GM21723 (cell line): ENCODE results near the gene LDAH.

Experiments used
- ATAC-seq: cut with Tn5 transposase; IDR thresholded peaks from one replicate; pipeline ENCODE4 v1.9.1; 2021; ENCODE audit warnings: mild to moderate bottlenecking, moderate library complexity; ENCODE audit not compliant: unreplicated experiment

LDAH gene

DNA sequence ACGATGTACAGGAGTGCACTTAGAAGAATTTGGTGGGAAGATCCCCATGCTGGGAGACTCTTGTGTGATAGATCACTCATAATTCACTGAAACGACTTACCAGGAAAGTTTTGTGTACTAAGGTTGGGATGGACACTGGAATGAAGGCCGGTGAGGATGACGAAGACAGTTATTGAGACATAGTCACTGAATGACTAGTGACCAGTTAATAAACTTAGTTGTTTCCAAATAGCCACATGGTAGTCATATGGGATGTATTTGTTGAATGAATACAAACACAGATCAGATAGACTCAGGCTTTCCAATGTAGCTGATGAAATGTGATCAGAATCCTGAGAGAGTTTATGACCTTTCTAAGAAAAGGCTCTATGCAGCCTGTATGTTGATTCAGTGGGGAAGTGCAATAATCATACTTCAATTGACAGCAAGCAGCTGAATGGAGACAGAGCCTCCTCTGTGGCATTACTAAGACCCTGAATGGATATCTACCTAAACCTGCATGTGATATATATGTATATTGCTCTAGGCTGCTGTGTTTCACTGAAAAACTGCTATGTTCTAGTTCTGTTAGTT lies 135.6 kb downstream of the LDAH start:
- no peak for ATAC-seq

DNA sequence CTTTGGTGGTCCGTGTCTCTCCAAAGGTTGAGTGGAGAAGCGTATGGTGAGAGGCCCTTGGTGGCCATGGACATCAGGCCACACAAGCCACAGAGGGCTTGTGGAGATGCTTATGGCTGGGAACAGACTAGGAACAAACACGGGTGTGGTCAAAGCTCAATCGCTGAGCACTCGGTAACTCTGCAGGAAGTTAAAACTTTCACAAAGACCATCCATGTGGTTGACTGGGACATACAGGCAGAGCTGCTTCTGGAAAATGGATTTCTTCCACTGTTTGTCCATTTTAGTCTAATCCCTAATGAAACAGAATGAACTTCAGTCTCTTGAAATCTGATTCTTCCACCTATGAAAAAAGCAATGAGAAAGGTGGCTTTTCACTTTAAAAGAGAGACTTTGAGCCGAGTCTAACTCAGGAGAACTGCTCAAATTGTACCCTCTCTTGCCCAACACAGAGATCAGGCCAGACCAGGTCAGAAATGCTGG lies 138.3 kb downstream of the LDAH start:
- ATAC-seq, result no peak

DNA sequence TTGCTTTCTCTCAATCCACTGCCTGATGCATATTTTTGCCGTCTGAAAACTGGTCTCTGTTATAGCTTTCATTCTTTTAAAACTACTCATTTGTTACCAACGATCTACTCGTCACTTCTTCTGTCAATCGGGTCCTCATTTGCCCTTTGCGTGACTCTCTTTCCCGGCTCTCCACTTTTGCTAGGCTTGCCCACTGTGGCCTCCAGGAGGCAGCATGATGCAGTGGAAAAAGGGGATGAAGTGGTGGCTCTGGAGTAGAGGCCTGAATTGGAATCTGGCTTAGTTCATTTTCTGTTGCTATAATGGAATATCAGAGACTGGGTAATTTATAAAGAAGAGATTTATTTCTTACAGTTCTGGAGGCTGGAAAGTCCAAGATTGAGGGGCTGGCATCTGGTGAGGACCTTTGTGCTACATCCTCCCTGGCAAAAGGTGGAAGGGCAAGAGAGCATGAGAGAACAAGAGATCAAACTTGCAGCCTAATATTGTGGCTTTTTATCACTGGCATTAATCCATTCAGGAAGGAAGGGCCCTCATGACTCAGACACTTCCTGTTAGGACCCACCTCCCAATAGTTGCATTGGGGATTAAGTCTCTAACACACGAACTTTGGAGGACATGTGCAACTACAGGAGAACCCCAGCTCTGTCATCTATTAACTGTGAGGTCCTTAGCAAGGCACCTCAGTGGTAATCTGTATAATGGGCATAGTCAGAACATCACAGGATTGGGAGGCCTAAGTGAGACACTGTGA lies 140.6 kb downstream of the LDAH start:
- ATAC-seq, result no peak

DNA sequence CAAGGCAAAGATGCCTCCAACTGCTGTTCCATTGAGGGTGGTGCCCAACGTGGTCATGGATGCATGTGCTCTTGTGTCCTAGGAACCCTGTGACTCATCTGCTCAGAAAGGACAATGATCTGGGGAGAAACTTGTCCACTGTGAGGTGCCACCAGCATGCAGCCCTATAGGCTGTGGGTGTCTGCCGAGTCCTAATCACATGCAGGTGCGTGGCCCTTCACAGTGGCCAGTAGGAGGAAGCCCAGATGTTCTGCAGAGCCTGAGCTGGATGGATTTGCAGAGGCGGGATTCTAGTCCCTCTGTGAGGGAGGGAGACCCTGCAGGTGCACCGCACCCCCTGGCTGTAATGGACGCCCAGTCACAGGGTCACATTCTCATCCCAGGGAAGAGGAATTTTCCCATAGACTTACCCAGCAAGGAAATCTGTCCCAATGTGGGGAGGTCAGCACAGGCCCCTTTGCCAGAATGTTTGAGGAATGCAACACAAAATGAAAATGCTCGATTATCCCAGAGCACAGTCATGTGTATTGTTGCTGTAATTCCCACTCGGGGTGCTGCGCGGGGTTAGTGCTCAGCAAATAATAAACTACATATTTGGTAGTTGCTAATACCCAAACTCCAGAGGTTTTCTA lies 142.0 kb downstream of the LDAH start:
- no peak for ATAC-seq

DNA sequence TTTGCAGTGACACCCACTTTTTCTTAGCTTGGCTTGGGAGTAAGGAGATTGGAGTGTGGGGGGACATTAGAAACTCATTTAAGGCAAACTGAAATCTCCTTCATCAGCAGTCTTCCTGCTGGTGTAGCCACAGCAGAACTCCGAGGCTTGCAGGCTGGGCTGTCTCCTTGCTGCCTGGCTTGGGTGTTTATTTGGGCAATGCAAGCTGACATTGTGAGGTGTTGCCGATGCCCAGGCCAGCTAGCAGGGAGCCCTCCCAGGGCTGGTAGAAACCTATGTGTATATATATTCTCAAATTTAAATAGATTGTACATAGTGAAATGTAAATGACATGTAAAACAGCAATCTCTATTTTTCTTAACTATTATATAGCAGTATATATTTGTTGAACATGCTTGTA lies 144.1 kb downstream of the LDAH start:
- ATAC-seq, result no peak

DNA sequence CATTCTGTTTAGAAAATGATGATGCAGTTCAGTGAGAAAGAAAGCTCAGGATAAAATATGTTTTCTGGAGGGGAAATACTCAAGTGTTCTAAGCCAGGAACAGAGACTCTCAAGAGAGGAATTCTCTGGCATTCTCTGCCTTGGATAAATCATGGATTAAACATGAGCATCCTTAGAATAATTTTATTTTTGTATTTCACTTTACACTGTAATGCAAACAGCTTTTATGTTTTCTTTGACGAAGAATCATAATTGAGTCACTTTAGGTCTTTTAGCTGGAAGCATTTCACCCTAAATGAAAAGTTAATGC lies 144.9 kb downstream of the LDAH start:
- no peak for ATAC-seq

DNA sequence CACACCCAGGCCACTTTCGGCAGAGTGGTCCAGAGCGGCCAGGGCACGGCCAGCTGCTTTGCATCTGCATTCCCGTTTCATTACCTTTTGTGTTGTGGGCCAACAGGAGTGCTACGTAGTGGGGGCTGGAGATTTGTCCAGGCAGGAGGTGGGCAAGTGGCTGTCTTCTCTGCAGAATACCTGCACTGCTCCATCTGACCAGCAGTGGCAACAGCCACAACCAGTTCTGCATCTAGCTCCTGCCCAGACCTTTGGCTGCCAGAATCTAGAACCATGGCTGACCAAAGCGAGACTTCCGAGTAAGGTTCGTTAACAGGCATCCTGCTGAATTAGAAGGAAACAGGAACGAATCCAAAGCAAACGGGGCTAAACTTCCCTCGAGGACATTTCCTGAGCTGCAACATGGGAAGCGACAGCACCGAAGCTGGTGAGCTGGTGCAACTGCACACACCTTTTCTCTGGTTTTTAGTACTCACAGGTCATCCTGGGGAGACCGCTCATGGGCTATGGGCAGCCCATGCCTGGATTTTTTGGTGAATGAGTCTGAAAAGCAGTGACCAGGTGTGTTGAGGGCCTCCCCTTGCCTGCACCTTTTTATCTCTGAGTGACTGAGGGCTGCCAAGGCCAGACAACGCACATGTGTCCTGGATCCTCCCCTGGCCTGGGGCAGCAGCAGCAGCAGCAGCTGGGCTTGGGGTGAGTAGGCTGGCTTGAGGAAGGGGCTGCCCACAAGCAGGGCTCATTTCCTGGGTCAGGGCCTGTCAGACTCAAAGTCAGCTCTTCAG lies 145.4 kb downstream of the LDAH start:
- peak; percentile 32 for ATAC-seq

DNA sequence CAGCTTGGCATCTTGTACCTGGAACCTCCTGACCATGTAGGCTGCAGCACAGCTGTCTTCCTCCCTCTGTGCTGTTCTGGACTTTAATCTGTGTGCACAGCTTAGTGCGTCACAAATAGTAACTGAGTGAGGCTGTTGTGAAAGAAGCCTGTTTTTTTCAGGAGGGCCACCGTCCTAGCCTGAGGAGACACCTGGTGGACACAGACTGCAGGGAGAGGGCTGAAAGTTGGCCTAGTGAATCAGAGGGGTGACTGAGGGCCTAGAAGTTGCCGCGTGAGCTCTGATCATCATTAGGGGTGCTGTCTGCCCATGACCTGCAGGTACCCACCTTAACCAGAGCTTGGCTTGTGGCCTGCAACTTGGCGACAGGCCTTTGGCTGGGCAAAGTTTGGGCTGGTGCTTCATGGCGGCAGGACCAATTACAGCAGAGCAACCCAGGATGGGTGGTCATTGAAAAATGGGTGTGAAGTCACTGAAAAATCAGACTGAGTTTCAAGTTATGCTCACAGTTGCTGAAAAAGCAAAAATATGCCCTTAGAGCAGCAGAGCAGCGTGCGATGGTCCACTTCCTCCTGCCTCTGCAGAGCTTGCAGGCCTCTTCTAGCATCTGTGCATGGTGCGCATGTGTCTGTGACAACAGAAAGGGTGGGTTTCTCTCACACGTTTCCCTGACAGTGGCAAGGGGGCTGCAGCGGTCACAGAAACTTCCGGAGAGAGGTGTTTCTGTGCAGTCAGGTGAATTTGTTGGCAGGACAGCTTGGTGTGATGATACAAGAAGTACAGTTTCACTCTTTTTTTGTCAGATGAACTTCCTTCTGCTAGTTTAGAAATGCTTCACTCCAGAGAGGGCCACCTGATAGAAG lies 146.3 kb downstream of the LDAH start:
- ATAC-seq, result peak; percentile 85

DNA sequence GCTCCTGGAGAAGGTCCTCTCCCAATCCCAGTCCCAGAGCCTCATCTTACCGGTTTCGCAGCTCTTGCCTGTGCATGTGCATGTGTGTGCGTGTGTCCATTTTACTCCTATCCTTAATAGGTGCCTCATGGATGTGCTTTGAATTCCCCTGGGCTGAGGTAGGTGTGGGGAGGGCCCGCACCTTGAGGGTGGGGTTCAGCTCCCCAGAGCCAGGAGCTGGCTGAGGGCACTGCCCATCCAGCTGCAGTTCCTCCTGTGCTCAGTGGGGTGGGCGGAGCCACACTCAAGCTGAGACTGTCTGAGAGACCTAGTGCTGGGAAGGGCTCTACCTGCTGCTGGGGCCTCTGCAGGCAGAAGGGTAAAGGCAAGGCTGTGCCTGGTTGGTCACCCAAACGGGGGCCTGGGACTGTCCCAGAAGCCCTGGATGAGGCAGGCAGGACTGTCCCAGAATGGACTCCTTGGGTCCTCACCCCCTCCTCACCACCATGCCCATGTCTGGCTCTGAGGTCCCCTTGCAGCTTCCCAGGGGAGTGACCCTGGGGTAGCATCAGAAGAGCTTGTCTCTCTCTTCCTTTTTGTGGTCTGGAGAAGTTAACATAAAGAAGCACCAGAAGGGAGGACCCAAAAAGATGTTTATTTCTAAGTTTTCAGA lies 147.1 kb downstream of the LDAH start:
- peak; percentile 46 for ATAC-seq

DNA sequence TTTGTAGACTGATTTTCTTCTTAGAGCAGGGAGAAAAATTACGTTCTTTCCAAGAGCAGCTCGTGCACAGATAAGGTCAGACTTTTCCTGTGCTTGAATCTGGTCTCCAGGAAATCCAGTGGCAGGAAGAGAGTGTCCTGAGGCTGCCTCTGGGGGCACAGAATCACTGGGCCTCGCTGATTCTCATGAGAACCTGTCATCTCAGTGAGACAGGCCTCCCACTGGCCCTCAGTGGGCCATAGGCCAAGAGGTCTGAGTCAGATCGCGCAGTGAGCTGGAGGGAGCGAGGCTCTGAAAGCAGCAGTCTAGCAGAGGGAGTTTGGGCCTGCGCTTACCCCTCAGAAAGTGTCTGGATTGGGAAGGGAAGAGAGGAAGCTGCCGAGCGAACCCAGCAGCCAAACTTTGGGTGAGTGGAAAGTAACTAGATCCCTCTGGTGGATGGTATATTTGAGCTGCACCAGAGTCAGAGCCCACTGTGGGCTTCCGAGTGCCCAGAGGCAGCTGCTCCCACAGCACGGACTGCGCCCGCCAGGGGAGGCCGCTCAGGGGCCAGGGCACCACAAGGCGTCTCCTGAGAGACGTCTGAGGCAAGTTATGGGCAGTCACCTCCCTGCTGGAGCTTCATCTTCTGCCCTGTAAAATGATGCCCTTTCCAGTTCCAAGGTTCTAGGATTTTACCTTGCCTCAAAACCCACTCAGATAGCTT lies 147.8 kb downstream of the LDAH start:
- no peak for ATAC-seq

DNA sequence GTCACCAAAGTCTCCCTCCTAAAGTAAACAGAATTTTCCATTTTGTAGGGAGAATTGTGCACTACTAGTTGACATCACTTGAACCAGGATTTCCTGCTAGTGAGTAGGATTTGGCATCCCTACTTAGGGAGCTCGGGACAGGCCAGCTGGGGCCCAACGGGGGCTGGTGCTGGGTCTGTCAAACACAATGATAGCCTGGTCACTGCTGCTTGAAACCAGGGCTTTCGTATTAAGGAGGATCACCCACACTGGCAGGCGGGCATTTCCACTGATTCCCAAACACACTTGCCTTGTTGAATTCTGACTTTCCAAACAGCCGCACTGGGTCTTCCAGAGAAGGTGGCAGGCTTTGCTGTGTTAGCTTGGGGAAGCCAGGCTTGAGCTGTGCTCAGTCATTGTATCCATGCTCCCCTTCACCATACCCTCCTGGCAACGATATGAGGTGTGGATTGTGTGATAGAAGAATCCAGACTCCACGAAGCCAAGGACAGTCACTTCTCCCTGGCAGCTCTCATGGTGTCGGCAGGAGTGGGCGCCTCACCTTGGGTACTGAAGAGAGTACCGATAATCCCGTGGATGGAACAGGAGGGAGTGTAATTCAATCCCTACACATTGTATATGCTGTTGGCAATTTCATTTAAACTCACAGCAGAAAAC lies 148.5 kb downstream of the LDAH start:
- ATAC-seq, result no peak

DNA sequence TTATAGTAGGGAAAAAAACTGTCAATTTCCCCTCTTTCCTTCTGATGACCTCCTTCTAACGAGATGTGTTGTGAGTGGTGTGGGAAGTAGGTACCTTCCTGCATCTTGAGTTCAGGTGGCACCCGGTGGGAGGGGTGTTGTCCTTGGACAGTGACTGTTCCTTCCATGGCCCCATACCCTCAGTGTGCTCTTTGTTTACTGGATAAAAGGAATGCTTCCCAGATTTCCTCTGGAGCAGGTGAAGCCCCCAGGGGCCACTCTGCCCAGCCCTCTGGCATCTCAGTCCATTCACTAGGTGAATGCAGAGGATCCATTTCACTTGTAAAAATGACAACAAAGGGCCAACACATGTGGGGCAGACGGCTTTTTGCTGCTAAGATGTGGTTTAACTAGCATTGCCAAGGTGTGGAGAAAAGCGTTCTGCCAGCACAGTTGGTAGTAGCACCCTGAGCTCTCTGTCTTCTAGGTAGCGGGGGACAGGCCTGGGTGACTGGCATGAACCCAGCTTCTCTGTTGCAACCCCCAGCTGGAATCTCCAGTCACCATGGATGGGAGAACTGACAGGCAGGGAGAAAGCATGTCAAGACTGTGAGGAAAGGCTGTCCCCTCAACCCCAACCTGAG lies 149.1 kb downstream of the LDAH start:
- ATAC-seq, result no peak

DNA sequence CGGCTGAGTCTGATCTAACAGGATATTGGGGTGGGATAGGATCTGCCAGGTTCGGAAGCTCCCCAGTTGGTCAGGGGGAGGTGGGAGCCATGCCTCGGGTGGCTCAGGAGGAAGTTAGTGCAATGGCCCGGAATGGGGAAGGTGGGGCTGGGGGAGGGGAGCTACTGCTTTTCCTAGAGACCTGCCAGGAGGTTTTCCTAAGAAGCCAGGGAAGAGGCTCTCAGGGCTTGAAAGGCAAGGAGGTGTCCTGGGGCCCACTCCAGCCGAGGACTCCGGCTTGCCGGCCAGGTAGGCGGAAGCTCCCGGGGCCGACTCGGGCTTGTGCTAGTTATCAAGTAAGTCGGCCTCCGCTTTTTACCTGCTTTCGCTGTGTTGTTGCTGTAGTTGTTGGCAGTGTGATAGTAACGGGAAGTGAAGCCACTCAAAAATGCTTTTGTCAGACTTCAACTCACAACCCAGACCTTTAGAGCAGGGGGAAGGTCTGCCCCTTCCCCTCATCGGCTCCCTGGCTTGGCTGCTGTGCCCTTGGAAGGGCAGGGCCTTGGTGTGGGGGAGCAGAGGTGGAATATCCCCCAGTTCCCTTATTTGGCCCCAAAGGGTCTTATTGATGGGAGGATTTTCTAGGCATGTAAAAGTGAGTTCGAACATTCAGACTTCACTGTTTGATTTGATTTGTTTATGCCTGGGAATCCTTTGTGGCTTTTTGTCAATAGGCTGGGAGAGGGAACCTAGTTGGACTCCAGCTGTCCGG lies 150.5 kb downstream of the LDAH start:
- ATAC-seq, result no peak

DNA sequence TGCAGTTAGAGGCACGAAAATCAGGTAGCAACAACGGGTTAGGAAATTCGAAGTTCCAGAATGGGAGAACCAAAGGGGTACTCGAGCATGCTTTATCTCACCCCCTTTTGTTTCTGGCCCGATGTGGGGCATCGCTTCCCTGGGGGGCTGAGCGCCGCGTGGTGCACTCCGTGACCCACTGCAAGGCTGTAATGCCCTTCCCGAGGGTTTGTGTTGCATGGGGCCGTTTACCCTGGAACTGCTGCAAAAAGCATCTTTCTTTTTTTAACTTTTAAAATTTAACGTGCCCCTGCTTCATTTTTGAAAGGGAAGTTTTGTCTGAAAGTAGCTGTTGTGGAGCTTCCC lies 151.2 kb downstream of the LDAH start:
- no peak for ATAC-seq

DNA sequence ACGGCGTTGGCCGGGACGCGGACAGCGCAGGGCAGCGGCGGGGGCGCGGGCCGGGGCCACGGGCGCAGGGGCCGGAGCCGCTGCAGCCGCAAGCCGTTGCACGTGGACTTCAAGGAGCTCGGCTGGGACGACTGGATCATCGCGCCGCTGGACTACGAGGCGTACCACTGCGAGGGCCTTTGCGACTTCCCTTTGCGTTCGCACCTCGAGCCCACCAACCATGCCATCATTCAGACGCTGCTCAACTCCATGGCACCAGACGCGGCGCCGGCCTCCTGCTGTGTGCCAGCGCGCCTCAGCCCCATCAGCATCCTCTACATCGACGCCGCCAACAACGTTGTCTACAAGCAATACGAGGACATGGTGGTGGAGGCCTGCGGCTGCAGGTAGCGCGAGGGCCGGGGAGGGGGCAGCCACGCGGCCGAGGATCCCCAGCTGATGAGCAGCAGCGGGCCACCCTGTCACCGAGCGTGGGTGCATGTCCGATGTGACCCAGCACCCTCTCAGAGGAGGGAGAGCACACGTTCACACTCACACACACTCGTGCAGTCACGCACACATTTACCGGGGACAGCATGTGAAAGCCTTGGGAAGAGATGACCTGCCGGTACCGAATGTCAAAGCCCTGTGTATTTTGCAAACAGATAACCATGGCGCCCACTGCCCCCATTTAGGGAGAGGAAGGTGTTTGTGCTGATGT lies 151.7 kb downstream of the LDAH start:
- no peak for ATAC-seq

DNA sequence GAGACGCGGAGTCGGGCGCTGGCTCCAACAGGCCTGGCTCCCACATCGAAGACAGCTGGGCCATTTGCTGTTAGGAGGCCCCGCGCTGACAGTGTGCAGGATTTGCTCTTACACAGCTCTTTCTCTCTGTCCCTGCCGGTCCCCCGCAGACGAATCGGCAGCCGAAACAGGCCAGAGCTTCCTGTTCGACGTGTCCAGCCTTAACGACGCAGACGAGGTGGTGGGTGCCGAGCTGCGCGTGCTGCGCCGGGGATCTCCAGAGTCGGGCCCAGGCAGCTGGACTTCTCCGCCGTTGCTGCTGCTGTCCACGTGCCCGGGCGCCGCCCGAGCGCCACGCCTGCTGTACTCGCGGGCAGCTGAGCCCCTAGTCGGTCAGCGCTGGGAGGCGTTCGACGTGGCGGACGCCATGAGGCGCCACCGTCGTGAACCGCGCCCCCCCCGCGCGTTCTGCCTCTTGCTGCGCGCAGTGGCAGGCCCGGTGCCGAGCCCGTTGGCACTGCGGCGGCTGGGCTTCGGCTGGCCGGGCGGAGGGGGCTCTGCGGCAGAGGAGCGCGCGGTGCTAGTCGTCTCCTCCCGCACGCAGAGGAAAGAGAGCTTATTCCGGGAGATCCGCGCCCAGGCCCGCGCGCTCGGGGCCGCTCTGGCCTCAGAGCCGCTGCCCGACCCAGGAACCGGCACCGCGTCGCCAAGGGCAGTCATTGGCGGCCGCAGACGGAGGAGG lies 152.4 kb downstream of the LDAH start:
- ATAC-seq, result no peak
